A673 (cell line): ENCODE measurements around the gene MET.

ENCODE experiments used
- CTCF ChIP-seq: fragments of 300-800, 200-600 bp; sonication (generic); conservative IDR thresholded peaks from 2 replicates; pipeline ENCODE4 v1.5.1; 2017; ENCODE audit warnings: low read depth, mild to moderate bottlenecking, antibody characterized with exemption, low read length, moderate library complexity, mixed read lengths
- EZH2 ChIP-seq: fragments of 200-600 bp; sonication (generic); IDR thresholded peaks from 2 replicates; pipeline ENCODE4 v1.6.1; 2017; ENCODE audit warnings: borderline replicate concordance, low read depth, mild to moderate bottlenecking, mixed read lengths, antibody characterized with exemption, low read length; ENCODE audit not compliant: poor library complexity, severe bottlenecking

GRCh38 chr7:116692401-116693308 is 20.7 kb downstream of the MET start:
- TF ChIP-seq EZH2: no peak
- no peak for TF ChIP-seq CTCF
